GM12878 (cell line): ENCODE data around the gene HIC1. TPM values are rescaled to one million over a fixed set of nuclear protein-coding genes. Genes with fewer than 3 reads are reported as not detected.

Experiments used
- ATAC-seq: fragments of 200-7000 bp; cut with Tn5 transposase; 3 replicates; pipeline ENCODE4 v1.9.1; 2020; ENCODE audit warnings: mild to moderate bottlenecking, moderate library complexity
- BruUV-seq: library from RNA; stranded (reverse); fragments of 400-500 nt; replicated peaks from 2 replicates; lab custom pipeline; 2021; lab: Mats Ljungman, UMichigan
- CTCF ChIA-PET: fragments of 300-600 bp; sonication (Branson Sonifier 250); formaldehyde crosslinking; extraction: SDS; loops from one replicate; lab custom pipeline; 2021; ENCODE audit warnings: inconsistent platforms; lab: Yijun Ruan, JAX
- POLR2A ChIA-PET: fragments of 350-600 bp; formaldehyde crosslinking; extraction: SDS; loops from one replicate; lab custom pipeline; 2021; ENCODE audit warnings: inconsistent platforms; lab: Charles Lee
- RAD21 ChIA-PET: fragments of 300-600 bp; sonication (Branson Sonifier 250); formaldehyde crosslinking; loops from one replicate; lab custom pipeline; 2023; ENCODE audit warnings: antibody characterized with exemption; ENCODE audit not compliant: unreplicated experiment; lab: Charles Lee
- SMC1A ChIA-PET: fragments of 300-600 bp; sonication (Branson Sonifier 250); formaldehyde crosslinking; loops from one replicate; lab custom pipeline; 2023; ENCODE audit not compliant: unreplicated experiment, uncharacterized antibody; lab: Charles Lee
- DNase-seq: peaks from one replicate; pipeline ENCODE4 v3.0.0-alpha.2; 2011; ENCODE audit warnings: low read depth, low spot score
- FAIRE-seq: peaks from 3 replicates; lab custom pipeline; 2011; peaks lifted over from hg19 to GRCh38; lab: Jason Lieb, UNC
- H2AFZ ChIP-seq: 2 replicates; pipeline ENCODE4 v1.6.0; 2011; ENCODE audit warnings: low read depth, low read length, control low read depth; ENCODE audit not compliant: control insufficient read depth
- H3K27ac ChIP-seq: 2 replicates; pipeline ENCODE4 v1.5.1; 2011; ENCODE audit warnings: control low read depth; ENCODE audit not compliant: control insufficient read depth, insufficient read depth
- H3K27me3 ChIP-seq, 2 experiments: replicated peaks in 1 of 2; 2 replicates each; pipeline versions ENCODE4 v1.6.0 to v1.6.1; 2011; ENCODE audit warnings: low read length in 1 of 2; ENCODE audit not compliant: control insufficient read depth in 2 of 2, insufficient read depth in 2 of 2
- H3K36me3 ChIP-seq, 2 experiments: 2 replicates each; pipeline ENCODE4 v1.5.1; 2011; ENCODE audit warnings: low read length in 1 of 2; ENCODE audit not compliant: control insufficient read depth in 2 of 2, insufficient read depth in 2 of 2
- H3K4me1 ChIP-seq: 2 replicates; pipeline ENCODE4 v1.6.1; 2011; ENCODE audit warnings: mild to moderate bottlenecking, low read length, moderate library complexity, mixed read lengths; ENCODE audit not compliant: control insufficient read depth, insufficient read depth
- H3K4me2 ChIP-seq: 2 replicates; pipeline ENCODE4 v1.6.0; 2011; ENCODE audit warnings: control low read depth; ENCODE audit not compliant: control insufficient read depth, insufficient read depth
- H3K4me3 ChIP-seq: fragments of 200-600 bp; sonication (generic); 2 replicates; pipeline ENCODE4 v1.5.1; 2016
- H3K79me2 ChIP-seq: 2 replicates; pipeline ENCODE4 v1.6.0; 2011; ENCODE audit warnings: low read length; ENCODE audit not compliant: control insufficient read depth, insufficient read depth
- H3K9ac ChIP-seq: 2 replicates; pipeline ENCODE4 v1.8.0; 2011; ENCODE audit warnings: low read length, control low read depth, mixed read lengths; ENCODE audit not compliant: control insufficient read depth, insufficient read depth
- H3K9me3 ChIP-seq: replicated peaks from 3 replicates; pipeline ENCODE4 v1.5.1; 2011; ENCODE audit warnings: mild to moderate bottlenecking, low read length; ENCODE audit not compliant: control insufficient read depth, insufficient read depth
- H4K20me1 ChIP-seq: 2 replicates; pipeline ENCODE4 v1.6.0; 2011; ENCODE audit not compliant: control insufficient read depth, insufficient read depth
- ASH2L ChIP-seq: fragments of 300-600, 200-600 bp; sonication (generic); IDR thresholded peaks from 2 replicates; pipeline ENCODE4 v1.6.1; 2017; ENCODE audit warnings: low read depth, mild to moderate bottlenecking, borderline replicate concordance
- EZH2 ChIP-seq: IDR thresholded peaks from 2 replicates; pipeline ENCODE4 v1.6.1; 2012; ENCODE audit warnings: low read depth, mild to moderate bottlenecking, control low read depth, inconsistent platforms, low read length, borderline replicate concordance; ENCODE audit not compliant: control insufficient read depth
- HCFC1 ChIP-seq: fragments of 150-350 bp; IDR thresholded peaks from 2 replicates; pipeline ENCODE4 v1.6.1; 2014; ENCODE audit warnings: low read length
- MXI1 ChIP-seq: fragments of 150-350 bp; IDR thresholded peaks from 2 replicates; pipeline ENCODE4 v1.6.1; 2011; ENCODE audit warnings: low read depth, mild to moderate bottlenecking, inconsistent platforms, low read length, improper control_type of control experiment
- STAT3 ChIP-seq: IDR thresholded peaks from 2 replicates; pipeline ENCODE4 v1.6.1; 2011; ENCODE audit warnings: low read depth, low read length, improper control_type of control experiment
- SUZ12 ChIP-seq: fragments of 200-600 bp; sonication (generic); IDR thresholded peaks from one replicate; pipeline ENCODE4 v1.6.1; 2018; ENCODE audit warnings: antibody characterized with exemption, mild to moderate bottlenecking; ENCODE audit not compliant: unreplicated experiment
- TBL1XR1 ChIP-seq: IDR thresholded peaks from 2 replicates; pipeline ENCODE4 v1.6.1; 2012; ENCODE audit warnings: low read depth, low read length, improper control_type of control experiment
- WGBS: methylation state at CpG from one replicate; pipeline ENCODE4 v1.1.6; 2016; ENCODE audit warnings: low lambda C conversion rate; ENCODE audit not compliant: insufficient replicate concordance, insufficient coverage; ENCODE audit errors: missing lambda C conversion rate; 5-methylcytosine and 5-hydroxymethylcytosine counted together
- in situ Hi-C: fragments of 300-500 bp; cut with MboI; formaldehyde crosslinking; loops from 9 replicates; pipeline ENCODE4 v1.14.3; 2018; ENCODE audit warnings: mixed read lengths
- intact Hi-C: fragments of 100-400 bp; cut with micrococcal nuclease; formaldehyde crosslinking; loops from one replicate; pipeline ENCODE4 v1.14.2; 2022; ENCODE audit not compliant: unreplicated experiment
- polyA plus RNA-seq, 11 experiments: library from polyadenylated mRNA; depleted of rRNA in 4 of 11; unstranded in 6 of 11; stranded (reverse) in 5 of 11; fragments of >200 nt; fragmentation: Nextera tagmentation in 4 of 11; fragmentation: Illumina TruSeq in 1 of 11; extraction: Ambion mirVana in 4 of 11; extraction: Trizol in 1 of 11; gene quantifications; 1 replicate in 1 of 11; 2 replicates in 10 of 11; pipeline versions ENCODE4 v1.2.1 to v1.2.3, GENCODE V29; 2011 to 2016; ENCODE audit warnings: inconsistent platforms in 2 of 11, missing spikeins in 2 of 11, low read depth in 1 of 11
- total RNA-seq, 4 experiments: library from RNA; depleted of rRNA in 3 of 4; stranded (reverse); fragments of >200 nt in 3 of 4; fragmentation: Illumina TruSeq in 1 of 4; extraction: Trizol in 1 of 4; gene quantifications; 2 replicates each; pipeline versions ENCODE4 v1.2.1 to v1.2.3, GENCODE V29; 2013 to 2021
- TF ChIP-seq, protein P1 (sequence below): IDR thresholded peaks from 2 replicates; pipeline ENCODE4 v1.6.1; 2012; ENCODE audit warnings: low read length, inconsistent platforms
- TF ChIP-seq, protein P2 (sequence below): fragments of 450-650 bp; formaldehyde crosslinking; IDR thresholded peaks from 2 replicates; pipeline ENCODE4 v1.5.0; 2022; ENCODE audit warnings: mild to moderate bottlenecking, missing genetic modification characterization

The HIC1 gene
- total and polyA plus RNA-seq, 10 of the 15 experiments (the other 5 are each of a cell fraction or from before 2014, with no cell fraction given) = 0.11 to 61.1 (median 4.9) TPM

DNA sequence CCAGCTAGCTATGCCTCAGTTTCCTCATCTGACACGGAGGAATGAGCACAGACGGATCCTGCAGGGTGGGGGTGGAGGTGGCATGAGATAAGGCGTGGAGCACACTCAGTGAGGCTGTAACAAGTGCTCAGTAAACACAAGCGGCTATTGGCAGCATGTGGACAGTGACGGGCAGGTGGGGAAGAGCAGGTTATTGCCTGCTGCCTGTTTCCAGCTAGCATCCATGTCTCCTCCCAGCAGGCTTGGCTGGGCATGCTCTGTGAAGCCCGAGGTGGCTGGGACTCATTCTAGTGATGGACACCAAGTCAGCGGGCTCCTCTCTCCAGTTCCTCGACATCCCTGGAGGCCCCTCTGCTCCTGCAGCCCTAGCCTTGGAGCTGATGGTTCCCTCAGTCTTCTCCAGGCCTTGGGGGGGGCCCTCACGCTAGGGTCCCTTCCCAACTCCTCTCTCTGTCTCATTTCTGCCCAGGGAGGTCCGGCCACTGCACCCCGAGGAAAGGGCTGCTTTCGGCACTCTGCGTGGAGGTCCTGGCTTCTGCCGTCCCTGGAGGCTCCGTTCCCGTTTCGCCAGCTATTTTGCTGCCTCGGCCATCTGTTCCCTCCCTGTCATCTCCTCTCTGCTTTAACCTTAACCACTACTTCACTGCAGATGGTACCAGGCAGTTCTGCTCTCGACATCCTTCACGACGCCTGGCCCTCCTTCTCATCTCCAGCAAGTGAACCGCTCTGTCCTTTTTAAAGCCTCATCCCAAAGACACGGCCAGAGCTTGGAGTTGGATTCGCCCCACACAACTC, 36.0 kb upstream of the HIC1 start:
- no peak for DNase-seq
- H3K9me3 ChIP-seq = no peaks in the 10 kb centered on the region; the same call in 2 of the 3 replicates
- POLR2A ChIA-PET = no interaction called here
- H3K4me2 ChIP-seq = no peak overlapping the region
- H4K20me1 ChIP-seq = no peaks in the 10 kb centered on the region
- WGBS = 56% methylated on average over 20 of the region's 24 CpGs
- H3K4me3 ChIP-seq = no peak overlapping the region
- RAD21 ChIA-PET = interaction anchor here (1.2 to 1.4 kb wide), 2 partner anchors 10 to 19 kb away, joined by 3 read pairs; no protein-coding TSS in a partner anchor
- intact Hi-C loops = no loop called here
- H3K79me2 ChIP-seq = no peaks in the 10 kb centered on the region
- in situ Hi-C loops = loop anchor here (25.0 kb wide), 1 partner anchor 107 kb away; no protein-coding TSS in a partner anchor
- H3K27me3 ChIP-seq = peaks cover 11 to 12% of the 10 kb centered on the region in 2 experiments
- no peak for FAIRE-seq
- H2AFZ ChIP-seq = no peak overlapping the region
- SMC1A ChIA-PET = no interaction called here
- H3K4me1 ChIP-seq = peaks cover 14% of the 10 kb centered on the region
- TF ChIP-seq TBL1XR1 = no peak
- no peak for TF ChIP-seq EZH2
- no peak for TF ChIP-seq STAT3
- no peak for TF ChIP-seq SUZ12
- TF ChIP-seq, protein P1, sequence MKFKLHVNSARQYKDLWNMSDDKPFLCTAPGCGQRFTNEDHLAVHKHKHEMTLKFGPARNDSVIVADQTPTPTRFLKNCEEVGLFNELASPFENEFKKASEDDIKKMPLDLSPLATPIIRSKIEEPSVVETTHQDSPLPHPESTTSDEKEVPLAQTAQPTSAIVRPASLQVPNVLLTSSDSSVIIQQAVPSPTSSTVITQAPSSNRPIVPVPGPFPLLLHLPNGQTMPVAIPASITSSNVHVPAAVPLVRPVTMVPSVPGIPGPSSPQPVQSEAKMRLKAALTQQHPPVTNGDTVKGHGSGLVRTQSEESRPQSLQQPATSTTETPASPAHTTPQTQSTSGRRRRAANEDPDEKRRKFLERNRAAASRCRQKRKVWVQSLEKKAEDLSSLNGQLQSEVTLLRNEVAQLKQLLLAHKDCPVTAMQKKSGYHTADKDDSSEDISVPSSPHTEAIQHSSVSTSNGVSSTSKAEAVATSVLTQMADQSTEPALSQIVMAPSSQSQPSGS = no peak
- TF ChIP-seq HCFC1 = no peak
- no peak for TF ChIP-seq ASH2L
- TF ChIP-seq, protein P2, sequence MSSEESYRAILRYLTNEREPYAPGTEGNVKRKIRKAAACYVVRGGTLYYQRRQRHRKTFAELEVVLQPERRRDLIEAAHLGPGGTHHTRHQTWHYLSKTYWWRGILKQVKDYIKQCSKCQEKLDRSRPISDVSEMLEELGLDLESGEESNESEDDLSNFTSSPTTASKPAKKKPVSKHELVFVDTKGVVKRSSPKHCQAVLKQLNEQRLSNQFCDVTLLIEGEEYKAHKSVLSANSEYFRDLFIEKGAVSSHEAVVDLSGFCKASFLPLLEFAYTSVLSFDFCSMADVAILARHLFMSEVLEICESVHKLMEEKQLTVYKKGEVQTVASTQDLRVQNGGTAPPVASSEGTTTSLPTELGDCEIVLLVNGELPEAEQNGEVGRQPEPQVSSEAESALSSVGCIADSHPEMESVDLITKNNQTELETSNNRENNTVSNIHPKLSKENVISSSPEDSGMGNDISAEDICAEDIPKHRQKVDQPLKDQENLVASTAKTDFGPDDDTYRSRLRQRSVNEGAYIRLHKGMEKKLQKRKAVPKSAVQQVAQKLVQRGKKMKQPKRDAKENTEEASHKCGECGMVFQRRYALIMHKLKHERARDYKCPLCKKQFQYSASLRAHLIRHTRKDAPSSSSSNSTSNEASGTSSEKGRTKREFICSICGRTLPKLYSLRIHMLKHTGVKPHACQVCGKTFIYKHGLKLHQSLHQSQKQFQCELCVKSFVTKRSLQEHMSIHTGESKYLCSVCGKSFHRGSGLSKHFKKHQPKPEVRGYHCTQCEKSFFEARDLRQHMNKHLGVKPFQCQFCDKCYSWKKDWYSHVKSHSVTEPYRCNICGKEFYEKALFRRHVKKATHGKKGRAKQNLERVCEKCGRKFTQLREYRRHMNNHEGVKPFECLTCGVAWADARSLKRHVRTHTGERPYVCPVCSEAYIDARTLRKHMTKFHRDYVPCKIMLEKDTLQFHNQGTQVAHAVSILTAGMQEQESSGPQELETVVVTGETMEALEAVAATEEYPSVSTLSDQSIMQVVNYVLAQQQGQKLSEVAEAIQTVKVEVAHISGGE (CRISPR knock-in tag) = no peak
- TF ChIP-seq MXI1 = no peak
- BruUV-seq = no TSS peak
- ATAC-seq = no peak
- H3K27ac ChIP-seq = no peak overlapping the region
- no peaks in the 10 kb centered on the region for H3K36me3 ChIP-seq
- CTCF ChIA-PET = interaction anchor here (0.6 to 1.2 kb wide), 2 partner anchors 39 to 351 kb away, joined by 3 read pairs; no protein-coding TSS in a partner anchor
- no peak overlapping the region for H3K9ac ChIP-seq
